Osteocyte (in vitro differentiated cells): Measurements from ENCODE around the gene STARD13. TPM values are rescaled to one million over a fixed set of nuclear protein-coding genes. Genes with fewer than 3 reads are reported as not detected.

Experiments
- DNase-seq: peaks from one replicate; pipeline ENCODE4 v3.0.0; 2021; ENCODE audit warnings: mixed read lengths; ENCODE audit not compliant: unreplicated experiment; ENCODE audit errors: extremely low spot score
- H3K27ac Mint-ChIP-seq: one replicate; pipeline ENCODE4 v1.8.0; 2021; ENCODE audit warnings: mild to moderate bottlenecking, mixed read lengths; ENCODE audit not compliant: unreplicated experiment
- H3K27me3 Mint-ChIP-seq: one replicate; pipeline ENCODE4 v1.8.0; 2021; ENCODE audit warnings: mixed read lengths; ENCODE audit not compliant: unreplicated experiment
- H3K36me3 Mint-ChIP-seq: one replicate; pipeline ENCODE4 v1.8.0; 2021; ENCODE audit warnings: mixed read lengths; ENCODE audit not compliant: unreplicated experiment
- H3K4me1 Mint-ChIP-seq: one replicate; pipeline ENCODE4 v1.8.0; 2021; ENCODE audit warnings: mixed read lengths; ENCODE audit not compliant: unreplicated experiment
- H3K4me3 Mint-ChIP-seq: one replicate; pipeline ENCODE4 v1.8.0; 2021; ENCODE audit warnings: mild to moderate bottlenecking, moderate library complexity, mixed read lengths; ENCODE audit not compliant: unreplicated experiment
- H3K9me3 Mint-ChIP-seq: one replicate; pipeline ENCODE4 v1.8.0; 2021; ENCODE audit warnings: mixed read lengths; ENCODE audit not compliant: unreplicated experiment
- CTCF ChIP-seq: fragments of 200-600 bp; sonication (generic); IDR thresholded peaks from 2 replicates; pipeline ENCODE4 v1.5.0; 2021; ENCODE audit warnings: antibody characterized with exemption, mild to moderate bottlenecking, moderate library complexity
- total RNA-seq: library from RNA; stranded (reverse); gene quantifications from 2 replicates; pipeline ENCODE4 v1.2.1, GENCODE V29; 2021

Gene STARD13
- total RNA-seq, 1 donor from 2014 or later, result 72.0 TPM

- peaks cover 76% of the 10 kb centered on the region for H3K36me3 Mint-ChIP-seq
- DNase-seq, result no peak
- no peak for TF ChIP-seq CTCF
- no peak overlapping the region for H3K4me3 Mint-ChIP-seq
- H3K27ac Mint-ChIP-seq, result peak overlapping the region; percentile 44
- H3K9me3 Mint-ChIP-seq, result no peaks in the 10 kb centered on the region
- peaks cover 32% of the 10 kb centered on the region for H3K4me1 Mint-ChIP-seq
- no peaks in the 10 kb centered on the region for H3K27me3 Mint-ChIP-seq
Measured at GRCh38 chr13:33107361-33107760, 178.2 kb downstream of the STARD13 start.

GRCh38 chr13:33106656-33107360, 178.7 kb downstream of the STARD13 start:
- H3K4me3 Mint-ChIP-seq, result no peak overlapping the region
- peaks cover 30% of the 10 kb centered on the region for H3K4me1 Mint-ChIP-seq
- H3K27me3 Mint-ChIP-seq, result no peaks in the 10 kb centered on the region
- no peaks in the 10 kb centered on the region for H3K9me3 Mint-ChIP-seq
- TF ChIP-seq CTCF, result no peak
- DNase-seq, result no peak
- peaks cover 78% of the 10 kb centered on the region for H3K36me3 Mint-ChIP-seq
- H3K27ac Mint-ChIP-seq, result no peak overlapping the region

- DNase-seq, result no peak
- no peak overlapping the region for H3K4me3 Mint-ChIP-seq
- peak overlapping the region; percentile 14 for H3K27ac Mint-ChIP-seq
- peaks cover 20% of the 10 kb centered on the region for H3K4me1 Mint-ChIP-seq
- no peaks in the 10 kb centered on the region for H3K9me3 Mint-ChIP-seq
- peaks cover 73% of the 10 kb centered on the region for H3K36me3 Mint-ChIP-seq
- TF ChIP-seq CTCF, result no peak
- no peaks in the 10 kb centered on the region for H3K27me3 Mint-ChIP-seq
Measured at GRCh38 chr13:33105387-33106005, 180.1 kb downstream of the STARD13 start.

GRCh38 chr13:33103457-33103856, 182.1 kb downstream of the STARD13 start:
- Mint-ChIP-seq H3K9me3 (peaks cover 8% of the 10 kb centered on the region), H3K27me3 (no peaks in the 10 kb centered on the region), H3K4me1 (peaks cover 9% of the 10 kb centered on the region), H3K4me3 (no peak overlapping the region), H3K36me3 (peaks cover 55% of the 10 kb centered on the region), H3K27ac (no peak overlapping the region)
- DNase-seq, result no peak
- TF ChIP-seq CTCF, result no peak

- Mint-ChIP-seq H3K9me3 (peaks cover 14% of the 10 kb centered on the region), H3K27me3 (no peaks in the 10 kb centered on the region), H3K36me3 (peaks cover 39% of the 10 kb centered on the region), H3K4me1 (peaks cover 9% of the 10 kb centered on the region), H3K4me3 (no peak overlapping the region), H3K27ac (no peak overlapping the region)
- no peak for DNase-seq
- no peak for TF ChIP-seq CTCF
Measured at GRCh38 chr13:33101835-33102234, 183.7 kb downstream of the STARD13 start.
